DMS153 (cell line): Measurements from ENCODE around the gene ZBTB20.

Source experiments
- DNase-seq: peaks from one replicate; lab custom pipeline; 2025; lab: John Stamatoyannopoulos, UW

The ZBTB20 gene

DNA sequence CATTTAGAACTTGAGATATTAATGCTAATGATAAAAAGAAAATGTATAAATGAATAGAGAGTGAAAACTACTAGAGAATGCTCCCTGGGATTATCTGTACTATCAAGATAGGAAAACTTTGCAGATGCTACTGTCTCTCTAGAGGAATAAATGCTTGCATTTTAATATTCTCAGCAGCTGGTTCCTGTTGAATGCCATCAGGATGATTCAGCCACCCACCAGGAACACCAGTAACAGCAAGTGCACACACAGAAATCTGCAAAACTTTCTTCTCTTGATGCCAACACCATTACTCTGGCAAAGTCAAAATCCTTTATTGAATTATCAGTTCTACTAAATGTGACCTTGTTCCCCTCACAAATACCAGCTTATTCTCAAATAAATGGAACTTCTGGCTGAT, 704.8 kb downstream of the ZBTB20 start:
- no peak for DNase-seq

DNA sequence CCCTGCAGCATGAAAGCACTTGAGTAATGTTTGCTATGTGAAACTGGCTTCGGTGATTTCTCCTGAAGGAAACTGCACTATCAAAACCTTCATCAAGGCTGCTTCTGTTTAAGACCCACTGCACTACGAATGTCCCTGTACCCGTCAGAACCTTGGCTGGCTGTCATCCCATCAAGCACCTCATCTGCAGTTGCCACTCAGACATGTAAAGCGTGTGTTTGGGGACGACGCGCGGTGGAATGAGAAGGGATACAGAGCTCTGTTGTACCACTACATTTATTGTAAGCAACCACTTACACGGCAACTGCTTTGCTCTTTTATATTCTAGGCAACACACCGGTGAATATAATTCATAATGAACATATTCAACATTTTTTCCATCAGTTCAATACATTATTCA, 705.7 kb downstream of the ZBTB20 start:
- DNase-seq: no peak

DNA sequence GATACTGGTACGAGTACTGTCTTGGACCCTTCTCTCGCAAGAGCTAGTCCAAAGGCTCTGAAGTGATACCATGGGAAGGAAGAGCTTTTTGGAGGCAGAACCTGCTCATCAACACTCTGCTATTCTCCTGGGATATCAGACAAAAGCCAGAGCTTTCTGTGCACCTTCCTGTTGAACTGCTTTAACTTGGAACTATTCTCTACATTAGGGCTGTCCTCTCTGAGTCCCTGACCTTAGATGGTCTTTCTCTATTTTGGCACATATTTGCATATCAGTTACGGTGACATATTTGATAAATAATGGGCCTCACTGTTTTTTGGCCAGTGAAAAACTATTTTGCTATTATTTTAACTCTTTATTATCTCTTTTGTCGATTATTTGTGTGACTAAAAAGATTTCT, 706.4 kb downstream of the ZBTB20 start:
- DNase-seq: no peak

DNA sequence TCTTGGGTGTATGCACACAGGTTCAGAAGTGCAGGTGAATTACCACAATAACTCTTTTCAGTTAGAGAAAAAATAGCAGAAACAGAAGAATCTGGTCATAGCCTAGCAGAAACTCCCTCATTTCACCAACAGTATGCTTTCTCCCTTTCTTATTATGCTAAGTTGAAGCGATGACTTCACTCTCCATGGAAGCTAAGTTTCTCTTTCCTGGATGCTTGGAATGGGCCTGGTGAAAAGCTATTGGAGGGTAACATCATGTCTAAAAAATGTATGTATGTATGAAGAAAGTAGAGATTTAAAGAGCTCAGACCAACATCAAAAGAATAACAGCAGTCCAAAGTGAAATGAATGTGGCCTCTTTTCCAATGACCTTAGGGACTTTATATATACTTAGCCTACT, 707.8 kb downstream of the ZBTB20 start:
- DNase-seq: no peak

DNA sequence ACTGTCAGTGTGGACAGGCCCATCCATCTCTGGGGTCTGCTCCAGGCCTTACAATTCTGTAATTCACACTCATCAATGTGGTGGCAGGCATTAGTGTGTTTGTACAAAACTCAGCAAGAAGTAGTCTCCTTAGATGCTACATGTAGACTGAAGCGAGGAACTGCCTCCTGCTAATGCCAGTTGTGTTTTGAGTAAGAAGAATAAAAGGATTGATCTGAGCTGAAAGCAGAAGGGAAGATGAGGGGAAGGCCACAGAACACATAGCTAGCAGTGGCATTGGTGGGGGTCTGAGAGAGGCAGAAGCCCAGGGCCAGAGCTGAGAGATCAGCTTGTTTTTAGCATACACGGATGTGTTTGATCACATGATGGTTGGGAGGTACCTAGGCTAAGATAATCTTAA, 709.2 kb downstream of the ZBTB20 start:
- DNase-seq: no peak

DNA sequence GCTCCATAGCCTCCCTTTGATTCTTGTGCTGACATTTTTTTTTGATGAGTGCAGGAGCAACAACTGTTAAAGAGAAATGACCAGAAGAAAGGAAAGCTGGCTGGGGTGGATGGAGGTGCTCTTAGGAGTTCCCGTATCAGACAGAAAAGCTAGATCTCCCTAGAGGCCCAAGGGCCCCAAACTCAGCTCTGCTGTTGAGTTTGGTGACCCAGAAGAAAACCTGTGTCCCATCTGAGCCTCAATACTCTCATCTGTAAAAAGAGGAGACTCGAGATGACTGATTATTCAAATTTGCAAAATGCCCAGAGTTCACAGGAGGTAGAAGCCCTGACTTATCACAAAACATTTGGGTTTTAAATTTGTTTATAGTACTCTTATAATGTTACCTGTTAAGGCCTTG, 710.9 kb downstream of the ZBTB20 start:
- no peak for DNase-seq

DNA sequence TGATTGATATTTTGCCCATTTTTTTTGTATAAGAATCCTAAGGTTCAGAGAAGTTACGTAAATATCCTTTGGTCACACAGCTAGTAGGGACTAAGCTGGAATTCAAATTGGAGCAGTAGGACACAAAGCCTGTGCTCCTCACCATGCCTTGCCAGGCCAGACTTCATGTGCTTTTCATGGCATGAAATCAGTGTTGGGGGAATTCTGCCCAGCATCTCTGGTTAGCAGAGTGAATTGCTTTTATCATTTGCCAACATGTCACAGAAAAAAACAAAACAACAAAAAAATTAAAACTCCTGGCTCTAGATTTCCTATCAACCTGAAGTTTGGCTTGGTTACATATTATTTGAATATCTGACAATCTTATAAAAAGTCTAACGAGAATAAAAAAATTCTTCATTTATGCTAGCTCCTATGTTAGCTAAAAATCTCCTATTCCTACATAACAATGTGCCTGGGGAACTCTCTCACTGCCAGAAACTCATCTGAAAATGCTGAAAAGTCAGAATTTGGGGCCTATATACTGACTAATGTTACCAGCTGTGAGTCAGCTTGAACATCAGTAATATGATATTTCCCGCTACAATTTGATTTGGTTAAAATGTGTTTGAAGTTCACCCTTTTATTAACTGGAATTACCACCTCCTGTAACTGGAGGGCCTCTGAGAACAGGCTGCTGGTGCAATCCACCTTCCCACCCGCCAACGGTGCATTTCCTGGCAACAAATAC, 711.5 kb downstream of the ZBTB20 start:
- no peak for DNase-seq

DNA sequence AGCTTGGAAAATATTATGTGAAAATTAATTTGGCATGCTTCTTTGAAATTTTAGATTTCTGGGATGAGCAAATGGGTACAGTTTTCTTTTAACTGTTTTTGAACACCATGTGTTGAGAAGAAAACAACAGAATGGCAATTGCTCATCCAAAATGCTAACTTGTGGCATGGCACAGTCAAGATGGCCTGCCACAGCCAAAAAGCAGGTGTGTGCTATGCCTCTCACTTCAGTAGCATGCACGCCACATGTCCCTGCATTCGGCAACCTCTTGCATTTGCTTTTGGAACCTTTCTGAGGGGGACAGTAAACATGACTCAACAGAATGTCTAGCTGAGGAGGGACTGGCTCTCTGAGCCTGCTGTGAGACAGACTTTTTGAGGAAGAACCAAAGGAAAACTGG, 714.8 kb downstream of the ZBTB20 start:
- DNase-seq: no peak

DNA sequence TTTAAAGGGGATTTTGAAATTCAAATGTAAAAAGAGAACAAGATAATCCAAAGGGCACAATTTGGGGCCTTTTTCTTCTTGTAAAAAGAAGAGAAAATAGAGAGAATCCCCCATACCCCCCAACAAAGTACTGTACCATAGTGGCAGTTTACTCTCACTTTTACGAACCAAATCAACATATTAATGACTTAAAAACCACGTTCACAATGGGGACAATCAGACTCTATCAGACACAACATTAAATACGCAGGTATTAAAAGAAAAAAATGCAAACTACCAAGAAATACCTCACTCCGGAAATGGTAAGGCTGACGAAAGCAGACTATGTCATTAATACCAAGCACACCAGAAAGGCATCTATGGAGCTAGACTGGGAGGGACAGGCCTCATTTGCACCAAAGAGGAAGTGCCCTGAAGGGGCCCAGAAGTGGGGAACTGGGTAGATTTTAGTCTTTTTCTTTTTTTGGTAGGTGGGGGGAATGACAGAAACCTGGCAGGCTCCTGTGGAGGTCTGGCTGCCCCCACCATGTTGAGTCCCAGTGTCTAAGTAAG, 719.0 kb downstream of the ZBTB20 start:
- no peak for DNase-seq

DNA sequence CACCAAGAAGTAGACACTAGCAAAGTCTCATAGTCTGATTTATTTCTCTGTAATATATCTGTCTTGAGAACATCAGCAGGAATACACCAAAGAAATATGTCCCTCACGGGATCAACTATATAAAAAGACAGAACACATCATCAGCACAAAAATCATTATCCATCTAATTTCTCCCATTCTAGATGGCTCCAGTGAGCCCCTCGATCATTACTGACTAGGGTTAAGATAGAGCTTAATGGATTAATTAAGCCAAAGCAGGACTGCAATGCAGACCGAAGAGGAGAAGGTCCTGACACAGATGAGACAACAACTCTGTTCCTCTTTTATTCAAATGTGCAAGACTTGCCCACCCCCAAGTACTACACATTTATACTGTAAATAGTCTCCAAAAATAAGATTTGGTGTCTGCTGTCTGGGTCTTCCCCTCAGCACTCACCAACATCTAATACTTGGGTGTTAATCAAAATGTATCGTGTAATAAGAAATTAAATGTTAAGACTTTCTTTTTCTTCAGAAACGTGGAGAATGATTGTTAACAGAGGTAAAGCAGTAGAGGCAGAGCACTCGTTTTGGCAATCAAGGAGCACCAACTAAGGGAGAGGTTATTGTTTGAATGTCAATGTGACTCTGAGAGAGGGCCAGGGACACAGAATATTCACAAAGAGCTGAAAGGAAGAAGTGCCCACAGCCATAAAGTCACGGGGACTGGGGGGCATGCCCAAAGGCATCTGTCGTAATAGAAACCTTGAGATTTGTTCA, 719.6 kb downstream of the ZBTB20 start:
- no peak for DNase-seq

DNA sequence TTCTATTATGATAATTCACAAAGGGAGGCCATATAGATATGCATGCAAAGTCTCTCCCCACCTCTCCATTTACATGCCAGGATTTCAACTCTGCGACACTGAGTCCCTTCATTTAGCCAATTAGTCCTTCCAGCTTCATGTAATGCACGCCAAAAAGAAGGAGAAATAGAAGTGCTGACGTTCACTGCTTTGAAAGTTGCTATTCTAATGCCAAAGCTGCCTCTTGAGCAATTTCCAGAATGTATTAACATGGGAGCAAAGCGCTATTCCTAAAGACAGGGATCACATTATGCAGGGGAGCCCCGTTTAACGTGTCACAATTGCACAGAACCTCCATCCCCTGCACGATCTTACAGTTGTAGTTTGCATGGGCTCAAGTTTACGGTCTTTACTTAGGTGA, 722.8 kb downstream of the ZBTB20 start:
- DNase-seq: no peak

DNA sequence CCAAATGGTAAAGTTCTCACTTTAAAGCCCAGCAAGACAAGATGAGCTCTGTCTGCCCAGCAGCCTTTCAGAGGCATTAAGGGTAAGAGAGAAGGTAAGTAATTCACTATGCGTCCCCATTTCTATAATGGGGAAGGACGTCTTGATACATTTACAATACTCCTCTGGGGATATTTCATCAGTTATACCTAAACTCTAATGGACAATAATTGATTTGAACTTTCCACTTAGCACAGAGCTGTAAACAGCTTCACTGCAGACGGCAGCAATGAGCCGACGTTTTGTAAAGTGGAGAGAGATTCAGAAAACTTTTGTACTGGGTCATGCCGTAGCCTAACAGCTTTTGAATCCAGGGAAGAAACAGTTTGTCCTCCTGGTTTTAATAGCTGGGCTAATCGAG, 725.9 kb downstream of the ZBTB20 start:
- DNase-seq: no peak

DNA sequence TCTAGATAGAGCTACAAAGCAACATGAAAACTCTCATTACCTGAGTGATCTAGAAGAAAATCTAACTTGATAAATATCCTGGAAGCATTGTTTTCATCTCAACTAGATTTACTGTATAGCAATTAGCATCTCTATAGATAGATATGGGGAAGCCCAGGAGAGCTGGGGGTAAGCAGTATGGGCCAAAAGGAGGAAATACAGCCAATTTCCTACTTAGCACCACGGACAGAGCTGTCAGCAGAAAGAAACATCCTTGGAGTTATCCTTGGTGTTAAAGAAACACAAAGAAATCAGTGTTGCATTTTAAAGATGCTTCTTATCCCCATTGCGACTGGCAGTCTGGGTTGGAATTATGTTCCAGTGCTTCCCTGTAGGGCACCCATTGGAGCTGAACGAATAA, 727.0 kb downstream of the ZBTB20 start:
- no peak for DNase-seq

DNA sequence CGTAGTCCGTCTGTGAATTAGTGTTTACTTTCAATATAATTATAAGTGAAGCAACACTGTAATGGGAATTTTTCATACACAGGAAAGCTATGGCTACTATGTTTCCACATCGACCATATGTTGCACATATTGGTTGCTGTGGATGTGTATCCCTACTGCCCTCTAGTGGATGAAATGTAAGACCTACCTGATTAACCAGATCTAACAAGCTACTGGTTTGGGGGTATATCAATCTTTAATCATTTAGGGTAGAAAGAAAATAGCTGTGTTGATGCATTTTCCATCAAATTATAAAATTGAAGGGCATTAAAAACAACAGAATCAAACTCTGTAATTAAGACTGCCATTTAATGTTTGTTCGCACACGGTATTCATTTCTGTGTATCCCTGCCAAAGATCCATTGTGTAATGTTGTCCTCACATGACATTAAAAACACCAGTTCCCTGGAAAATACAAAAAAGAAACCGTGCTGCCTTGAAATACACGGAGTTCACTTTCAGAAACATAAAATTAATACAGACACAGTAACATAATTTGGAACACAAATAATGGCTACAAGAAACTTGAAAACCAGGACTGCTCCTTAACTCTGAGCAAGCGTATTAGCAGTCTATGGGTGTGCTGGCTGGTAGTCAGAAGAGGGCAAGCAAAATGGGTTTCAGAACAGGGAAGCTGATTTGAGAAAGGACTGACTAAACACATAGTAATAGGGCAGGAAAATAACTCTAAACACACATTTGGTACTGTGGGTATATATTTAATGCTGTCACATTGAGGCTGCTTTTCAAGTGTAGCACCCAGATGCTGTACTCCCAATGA, 728.2 kb downstream of the ZBTB20 start:
- DNase-seq: peak; percentile 46

DNA sequence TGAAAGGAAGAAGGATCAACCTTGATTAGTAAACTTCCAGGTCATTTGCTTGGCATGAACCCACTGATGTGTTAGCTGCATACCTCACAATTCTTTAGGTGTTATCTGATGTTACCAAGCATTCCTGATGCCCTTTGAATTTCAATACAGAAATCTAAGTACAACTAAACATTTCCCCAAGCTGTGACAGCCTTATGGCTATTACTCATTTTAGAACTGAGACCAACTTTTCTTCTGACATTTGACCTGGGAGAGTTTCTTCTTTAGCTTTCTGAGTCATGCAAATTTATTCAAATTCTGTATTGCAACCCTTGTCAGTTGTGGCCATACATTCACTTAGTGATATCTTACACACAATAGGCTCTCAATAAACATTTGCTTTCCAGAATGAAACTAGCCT, 729.0 kb downstream of the ZBTB20 start:
- DNase-seq: no peak

DNA sequence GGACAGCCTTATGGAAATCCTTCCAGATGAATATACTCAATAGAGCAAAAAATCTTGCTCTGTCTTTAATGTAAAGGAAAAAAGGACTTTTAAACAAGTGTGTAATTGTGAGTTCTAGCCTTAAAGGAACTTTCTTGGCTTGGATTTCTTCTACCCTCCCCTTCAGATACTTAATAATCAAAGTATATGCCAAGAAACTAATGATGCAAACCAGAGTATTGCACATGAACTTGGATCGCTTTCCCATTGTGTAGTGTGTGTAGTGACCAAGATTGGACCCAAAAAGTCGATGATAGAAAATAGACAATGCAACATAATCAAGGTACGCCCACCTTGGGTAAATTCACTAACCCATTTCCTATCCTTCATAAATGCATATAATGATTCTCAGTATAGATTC, 729.4 kb downstream of the ZBTB20 start:
- no peak for DNase-seq

DNA sequence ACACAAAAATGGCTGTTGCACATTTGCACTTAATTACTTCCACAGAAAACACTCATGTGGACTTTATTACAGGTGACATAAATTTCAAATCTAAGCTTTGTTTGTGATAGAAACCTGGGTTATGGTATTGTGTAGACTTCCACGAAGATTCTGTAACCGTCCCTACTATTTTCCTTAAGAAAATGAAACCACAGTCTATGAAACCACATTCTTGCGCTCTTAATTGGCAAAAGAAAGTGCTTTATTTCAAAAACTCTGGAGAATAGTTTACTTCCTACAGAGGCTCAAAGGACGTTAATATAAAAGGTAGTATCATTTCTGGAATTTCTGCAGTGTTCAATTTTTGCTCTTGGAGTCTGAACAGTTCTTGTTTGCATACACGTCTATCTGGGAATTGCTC, 729.8 kb downstream of the ZBTB20 start:
- no peak for DNase-seq

DNA sequence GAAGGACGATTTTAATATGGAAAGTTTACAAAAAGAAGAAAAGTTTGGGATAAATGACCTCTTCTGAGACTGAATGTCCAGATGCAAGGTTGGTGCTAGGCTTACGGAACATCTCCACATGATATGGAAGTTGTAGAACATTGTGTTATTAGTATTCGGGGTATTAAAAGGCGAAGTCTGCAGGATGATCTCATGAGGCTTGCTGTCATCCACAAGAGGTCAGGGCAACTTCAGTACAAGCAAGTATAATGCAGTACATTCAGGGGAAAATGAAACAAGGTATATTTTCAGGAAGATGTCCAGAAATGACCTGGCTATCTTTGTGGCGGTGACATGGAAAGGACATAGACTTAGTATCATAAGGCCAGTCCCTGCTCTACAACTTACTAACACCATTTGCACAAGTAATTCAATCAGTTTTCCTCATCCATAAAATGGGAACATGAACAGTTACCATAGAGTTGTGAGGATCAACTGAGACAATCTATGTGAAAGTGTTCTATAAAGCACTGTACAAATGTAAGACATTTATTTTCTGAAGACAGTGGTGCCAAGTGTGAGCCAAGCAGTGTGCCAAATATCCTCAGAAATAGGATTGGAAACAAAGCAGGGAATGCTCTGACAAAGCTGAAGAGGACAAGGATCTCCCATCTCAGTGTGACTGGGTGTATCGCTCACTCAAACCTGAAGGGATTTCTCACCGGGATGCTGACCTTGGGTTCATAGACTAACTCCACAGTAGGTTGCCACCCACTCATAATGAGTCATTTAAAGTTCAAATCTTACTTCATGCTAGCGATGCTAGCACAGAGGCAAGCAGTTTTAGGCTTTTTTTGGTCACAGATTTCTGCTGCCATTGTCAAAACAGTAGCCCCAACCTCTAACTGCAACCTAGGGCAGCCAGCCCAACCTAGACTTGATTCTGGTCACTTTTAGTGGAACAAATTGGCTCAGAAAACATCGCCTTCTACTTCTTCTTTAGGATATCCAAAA, 735.0 kb downstream of the ZBTB20 start:
- DNase-seq: no peak

DNA sequence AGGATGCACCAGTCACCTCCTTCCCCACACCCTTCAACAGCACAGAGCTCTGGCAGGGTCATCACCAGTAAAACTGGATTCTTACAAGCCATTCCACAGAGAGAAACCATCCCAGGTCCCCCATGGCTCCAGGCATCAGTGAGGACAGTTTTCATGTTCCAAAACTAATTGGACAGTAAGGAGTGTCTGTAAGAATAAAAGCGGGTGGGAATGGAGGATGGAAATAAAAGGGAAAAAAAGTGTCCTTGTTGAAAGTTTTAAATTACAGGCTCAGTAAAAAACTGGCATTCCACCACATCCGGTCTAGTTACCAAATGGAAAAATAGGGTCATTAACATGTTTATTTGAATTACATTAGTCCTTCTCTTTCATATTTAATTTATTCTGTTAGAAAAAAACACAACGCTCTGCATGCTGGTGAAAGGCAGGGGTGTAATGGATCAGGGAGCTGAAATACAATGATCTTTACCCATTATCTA, 735.9 kb downstream of the ZBTB20 start:
- no peak for DNase-seq

DNA sequence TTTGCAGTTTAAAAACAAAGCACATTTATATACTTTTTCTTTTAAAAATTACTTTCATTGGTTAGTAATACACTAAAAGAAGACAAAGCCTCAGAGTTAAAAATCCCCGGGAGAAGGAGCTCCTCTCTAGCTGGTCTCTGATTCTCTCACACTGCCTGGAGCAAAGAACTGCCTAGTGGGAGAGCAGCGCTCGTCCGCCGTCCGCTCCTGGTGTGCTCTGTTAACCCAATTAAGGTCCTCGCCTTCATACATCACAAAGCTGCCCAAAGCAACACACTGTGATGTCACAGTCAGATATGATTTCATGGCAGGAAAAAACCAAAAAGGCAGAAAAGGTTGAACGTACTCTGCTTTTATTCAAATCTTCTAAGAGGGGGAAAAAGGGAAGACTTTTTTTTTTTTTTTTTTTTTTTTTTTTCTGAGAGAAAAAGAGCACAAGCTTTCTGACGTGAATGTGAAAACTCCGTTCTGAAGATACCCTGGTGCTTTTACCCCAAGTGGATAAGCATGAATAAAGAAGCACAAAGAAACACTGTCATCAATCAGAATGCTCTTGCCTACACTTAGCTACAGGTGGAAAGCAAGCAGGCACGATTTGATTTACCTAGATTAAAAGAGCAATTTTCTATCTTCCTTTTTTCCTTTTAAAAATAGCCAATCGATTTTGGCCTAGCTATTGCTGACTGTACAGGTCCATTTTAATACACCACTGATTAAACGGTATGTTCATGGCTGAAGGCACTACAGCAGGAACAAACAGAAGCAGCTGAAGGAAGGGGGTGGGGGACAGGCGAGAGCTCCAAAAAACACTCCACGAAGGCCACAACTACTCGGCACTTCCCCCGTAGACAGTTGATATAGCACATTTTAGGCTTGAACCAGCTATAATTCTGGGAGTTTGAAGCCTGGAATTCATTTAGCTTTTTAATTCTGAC, 738.1 kb downstream of the ZBTB20 start:
- peak; percentile 20 for DNase-seq
